ENCODE measurements around the gene RAB2B.
A peak's percentile ranks its signal among the peaks of the same experiment; 100 is the strongest.

RAB2B gene

GRCh38 chr14:21486640-21487087 is 9.9 kb upstream of the RAB2B start:
- H3K27ac ChIP-seq: no peak overlapping the region
- no peak for DNase-seq (ENCODE audit: low spot score)
- TF ChIP-seq CTCF (IDR thresholded peaks at IDR 0.05): no peak
- H3K4me3 ChIP-seq: no peak overlapping the region

- Histone ChIP-seq H3K27ac (peak overlapping the region; percentile 93), H3K4me3 (peak overlapping the region; percentile 95)
- DNase-seq (ENCODE audit: low spot score): peak; percentile 93
- TF ChIP-seq CTCF (IDR thresholded peaks at IDR 0.05): no peak
These were observed 235 bp downstream of the RAB2B start for GRCh38 chr14:21476523-21476924.

- no peak for TF ChIP-seq CTCF (IDR thresholded peaks at IDR 0.05)
- Histone ChIP-seq H3K4me3 (peak overlapping the region; percentile 95), H3K27ac (peak overlapping the region; percentile 93)
- DNase-seq (ENCODE audit: low spot score): no peak
These were observed 814 bp downstream of the RAB2B start for GRCh38 chr14:21475767-21476522.

GRCh38 chr14:21467616-21468015 is 9.1 kb downstream of the RAB2B start:
- no peak for DNase-seq (ENCODE audit: low spot score)
- Histone ChIP-seq H3K4me3 (no peak overlapping the region), H3K27ac (no peak overlapping the region)
- no peak for TF ChIP-seq CTCF (IDR thresholded peaks at IDR 0.05)

GRCh38 chr14:21455912-21456667 is 20.7 kb downstream of the RAB2B start, which contains the start of gene CHD8:
Gene CHD8 (minus strand): TSS chr14:21456123. CDS start chr14:21431643, 24,480 bp downstream.
- H3K27ac ChIP-seq: peak within 1 kb of the TSS; percentile 97 to 98
- DNase-seq (ENCODE audit: low spot score): peak; percentile 100
- H3K4me3 ChIP-seq: peak within 1 kb of the TSS; percentile 92
- peak; percentile 45 for TF ChIP-seq CTCF (IDR thresholded peaks at IDR 0.05)

GRCh38 chr14:21455592-21455911 is 21.2 kb downstream of the RAB2B start:
- DNase-seq (ENCODE audit: low spot score): no peak
- no peak for TF ChIP-seq CTCF (IDR thresholded peaks at IDR 0.05)
- Histone ChIP-seq H3K27ac (peak overlapping the region; percentile 97 to 98), H3K4me3 (peak overlapping the region; percentile 92)

Data from coronary artery (tissue), 2 donors.